ENCODE data around the gene SGMS1.
A peak's percentile ranks its signal among the peaks of the same experiment; 100 is the strongest.
"Not testable (repeated sequence)": the region's sequence is repeated elsewhere in the genome, so short reads cannot be mapped to it uniquely, and the experiment has no call there.

The SGMS1 gene

DNA sequence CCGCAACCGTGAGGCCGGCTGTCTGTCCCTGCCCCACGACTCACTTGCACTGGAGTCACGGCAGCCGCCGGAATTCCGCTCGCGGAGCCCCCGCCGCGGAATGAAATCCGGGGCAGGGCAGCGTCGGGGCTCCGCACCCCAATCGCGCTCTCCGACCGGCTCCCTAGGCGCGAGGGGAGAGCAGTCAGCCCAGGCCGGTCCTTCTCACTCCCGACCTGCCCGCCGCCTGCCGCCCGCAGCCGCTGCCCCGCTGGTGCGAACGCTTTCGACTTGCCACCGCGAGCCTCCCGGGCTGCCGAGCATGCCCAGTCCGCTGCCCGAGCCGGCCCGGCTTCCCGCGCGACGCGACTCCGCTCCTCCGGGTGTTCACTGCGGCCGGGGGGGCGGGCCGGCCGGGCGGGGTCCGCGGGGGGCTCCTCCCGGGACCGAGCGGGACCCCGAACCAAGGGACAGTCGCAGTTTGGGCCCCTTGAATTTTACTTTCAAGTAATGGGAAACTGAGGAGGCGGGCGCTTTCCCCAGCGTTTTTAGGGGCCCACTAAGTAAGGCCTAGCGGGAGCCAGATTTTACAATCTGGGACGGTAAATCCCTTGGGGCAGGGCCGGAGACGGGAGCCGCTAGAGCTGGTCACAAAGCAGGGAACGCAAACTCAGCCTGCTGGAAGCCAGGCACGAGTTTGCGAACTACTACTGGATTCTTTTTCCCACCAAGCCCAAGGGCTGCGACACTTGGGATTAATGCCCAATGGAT lies at the start of gene SGMS1:
TSS of gene SGMS1 (minus strand) at position 294 of the 750 bp plus-strand sequence. CDS start 279,842 bp downstream, outside the sequence.
- DNase-seq = peak; percentile 90

- DNase-seq = peak; percentile 57
These were observed 48.4 kb upstream of the SGMS1 start for GRCh38 chr10:50672152-50672551.

DNA sequence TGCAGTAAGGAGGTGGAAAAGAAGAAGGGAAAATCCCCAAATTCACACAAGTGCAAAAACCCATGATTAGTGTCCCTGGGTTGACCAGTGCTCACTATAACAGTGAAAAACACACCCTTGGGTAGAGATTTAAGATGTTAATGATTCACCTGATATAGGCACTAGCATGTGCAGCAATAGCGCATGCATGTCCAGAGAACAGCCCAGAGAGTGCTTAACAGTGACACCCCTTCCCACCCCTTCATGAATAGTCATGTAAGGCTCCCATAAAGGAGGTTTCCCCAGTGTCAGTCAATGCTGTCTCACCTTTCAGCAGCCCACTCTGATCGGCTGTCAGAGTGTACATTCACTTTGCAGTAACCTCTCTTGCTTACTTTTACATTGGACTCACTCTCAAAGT lies 47.9 kb upstream of the SGMS1 start:
- peak; percentile 50 for DNase-seq

DNA sequence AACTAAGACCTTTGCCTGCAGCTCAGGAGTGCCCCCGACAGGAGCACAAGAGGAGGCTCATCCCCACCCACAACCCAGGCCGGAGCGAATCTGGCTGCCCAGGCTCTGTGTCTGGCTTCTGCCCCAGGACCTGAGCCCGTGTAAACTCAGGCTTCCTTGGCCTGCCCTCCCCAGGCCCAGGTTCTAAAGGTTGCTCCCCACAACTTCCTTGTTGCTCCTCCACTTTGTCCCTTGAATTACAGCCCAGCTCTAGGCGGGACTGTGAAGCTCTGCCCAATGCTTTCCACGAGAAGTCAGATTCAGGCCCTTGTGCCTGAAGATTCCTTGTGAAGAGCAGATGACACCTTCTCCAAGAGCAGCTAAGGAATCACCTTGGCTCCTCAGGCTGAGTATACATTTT lies 46.2 kb upstream of the SGMS1 start:
- DNase-seq = not testable (repeated sequence)

GRCh38 chr10:50667353-50667752 lies 43.6 kb upstream of the SGMS1 start:
- not testable (repeated sequence) for DNase-seq

- not testable (repeated sequence) for DNase-seq
These were observed 38.7 kb upstream of the SGMS1 start for GRCh38 chr10:50662420-50662819.

DNA sequence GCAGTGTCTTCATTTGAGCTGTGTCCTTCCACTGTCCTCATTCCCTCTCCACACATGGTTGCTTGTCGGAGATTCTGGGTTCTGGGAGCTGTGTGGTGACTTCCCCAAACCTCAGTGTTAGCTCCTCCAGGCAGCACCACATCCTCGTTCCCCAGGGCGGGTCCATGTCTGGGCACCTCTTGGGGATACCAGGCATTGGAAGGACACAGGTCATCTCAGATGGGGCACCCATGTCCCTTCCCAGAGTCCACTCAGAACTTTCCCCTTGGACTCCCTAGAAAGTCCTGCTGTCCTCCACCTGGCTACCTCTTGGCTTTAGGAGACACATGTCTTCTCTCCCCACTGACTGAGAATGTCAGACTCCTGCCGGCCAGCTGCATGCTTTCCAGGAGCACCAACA lies 37.8 kb upstream of the SGMS1 start:
- not testable (repeated sequence) for DNase-seq

- DNase-seq = peak; percentile 83
These were observed 36.3 kb upstream of the SGMS1 start for GRCh38 chr10:50659865-50660730.

- not testable (repeated sequence) for DNase-seq
These were observed 35.5 kb upstream of the SGMS1 start for GRCh38 chr10:50659016-50659864.

- no peak for DNase-seq
These were observed 34.4 kb upstream of the SGMS1 start for GRCh38 chr10:50658165-50658564.

DNA sequence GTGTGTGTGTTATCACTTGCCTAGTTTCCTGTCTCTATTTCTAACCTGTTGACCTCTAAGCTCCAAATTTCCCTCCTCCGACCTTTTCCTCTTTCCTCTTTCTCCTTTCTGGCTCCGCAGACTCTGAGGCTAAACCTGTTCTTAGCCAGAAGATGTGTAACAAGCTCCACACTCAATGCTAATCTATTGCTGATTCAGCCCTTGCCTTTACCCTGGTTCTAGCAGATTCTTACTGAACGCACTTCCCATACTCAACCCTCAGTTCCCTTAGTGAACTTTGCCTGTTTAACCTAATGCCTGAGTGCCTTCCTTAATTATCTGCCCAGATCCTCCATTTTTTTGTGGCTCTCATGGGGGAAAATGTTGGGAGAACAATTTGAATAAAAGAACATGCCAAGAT lies 30.0 kb upstream of the SGMS1 start:
- no peak for DNase-seq

- no peak for DNase-seq
These were observed 29.4 kb upstream of the SGMS1 start for GRCh38 chr10:50653142-50653541.

GRCh38 chr10:50651808-50652207 lies 28.1 kb upstream of the SGMS1 start:
- no peak for DNase-seq

- no peak for DNase-seq
These were observed 26.7 kb upstream of the SGMS1 start for GRCh38 chr10:50650481-50650880.

DNA sequence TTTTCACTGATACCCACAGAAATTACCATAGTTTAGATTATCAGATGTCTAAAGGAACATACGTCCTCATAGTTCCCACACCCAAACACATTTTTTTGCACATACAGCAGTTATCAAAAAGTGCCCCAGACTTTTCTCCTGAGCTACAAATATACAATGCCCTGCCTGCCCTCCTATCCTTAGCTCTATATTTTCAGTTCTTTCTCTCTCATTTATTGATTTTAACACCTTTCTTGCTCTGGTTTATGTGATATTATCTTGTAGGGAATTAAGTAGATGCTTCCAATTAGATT lies 25.1 kb upstream of the SGMS1 start:
- no peak for DNase-seq

DNA sequence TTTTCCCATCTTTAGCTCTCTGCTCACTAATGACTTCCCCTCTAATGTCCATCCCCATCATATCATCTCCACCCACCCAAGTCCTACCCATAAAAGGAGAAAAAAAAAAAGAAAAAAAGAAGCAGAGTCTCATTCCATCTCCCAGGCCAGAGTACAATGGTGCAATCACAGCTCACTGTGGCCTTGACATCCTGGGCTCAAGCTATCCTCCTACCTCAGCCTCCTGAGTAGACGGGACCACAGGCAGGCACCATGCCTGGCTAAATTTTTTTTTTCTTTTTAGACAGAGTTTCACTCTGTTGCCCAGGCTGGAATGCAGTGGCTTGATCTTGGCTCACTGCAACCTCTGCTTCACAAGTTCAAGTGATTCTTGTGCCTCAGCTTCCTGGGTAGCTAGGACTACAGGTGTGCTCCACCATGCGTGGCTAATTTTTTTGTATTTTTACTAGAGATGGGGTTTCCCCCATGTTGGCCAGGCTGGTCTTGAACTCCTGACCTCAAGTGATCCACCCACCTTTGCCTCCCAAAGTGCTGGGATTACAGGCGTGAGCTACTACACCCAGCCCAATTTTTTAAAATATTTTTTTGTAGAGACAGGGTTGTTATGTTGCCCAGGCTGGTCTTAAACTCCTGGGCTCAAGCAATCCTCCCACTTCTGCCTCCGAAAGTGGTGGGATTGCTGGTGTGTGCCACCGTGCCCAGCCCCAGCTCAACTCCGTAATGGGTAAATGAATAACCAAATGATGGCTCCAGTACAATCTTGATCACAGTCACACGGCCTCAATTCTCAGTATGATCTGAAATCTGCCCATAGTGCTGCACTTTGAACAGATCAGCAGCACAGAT lies 24.6 kb upstream of the SGMS1 start:
- DNase-seq = no peak

- DNase-seq = not testable (repeated sequence)
These were observed 23.6 kb upstream of the SGMS1 start for GRCh38 chr10:50647350-50647749.

DNA sequence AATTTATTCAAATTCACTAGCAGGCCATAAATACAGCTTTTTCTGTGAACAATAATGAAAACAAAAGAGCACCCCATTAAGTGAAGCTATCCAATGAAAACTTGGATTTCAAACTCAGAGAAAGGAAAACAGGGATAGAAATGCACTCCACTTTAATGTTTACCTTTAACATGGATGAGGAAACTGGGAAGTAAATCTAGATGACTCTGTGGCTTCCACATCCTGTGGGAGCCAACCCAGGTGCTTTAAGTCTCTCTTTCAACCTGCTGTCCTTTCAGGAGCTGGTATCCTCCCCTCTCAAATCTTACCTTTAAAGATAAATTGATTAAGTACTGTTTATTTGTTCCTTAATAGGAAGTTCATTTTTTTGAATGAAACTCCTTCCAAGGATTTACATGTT lies 21.5 kb upstream of the SGMS1 start:
- no peak for DNase-seq

DNA sequence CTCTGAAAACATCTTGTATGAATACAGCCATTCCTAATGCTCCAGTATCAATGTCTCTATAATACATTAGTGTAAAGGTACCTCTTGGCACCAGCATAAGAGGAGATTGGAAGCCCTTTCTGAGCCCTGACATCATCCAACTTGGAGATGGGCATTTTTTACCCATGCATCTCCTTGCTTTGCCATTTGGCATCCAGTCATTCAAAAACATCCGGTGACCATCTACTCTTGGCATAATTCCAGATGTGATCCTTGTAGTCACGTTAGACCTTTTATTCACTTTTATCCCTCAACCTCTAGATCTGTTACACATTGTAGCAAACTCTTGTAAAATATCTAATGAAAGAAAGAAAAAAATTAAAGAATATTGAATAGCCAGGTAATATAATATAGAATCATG lies 17.9 kb upstream of the SGMS1 start:
- DNase-seq = no peak

DNA sequence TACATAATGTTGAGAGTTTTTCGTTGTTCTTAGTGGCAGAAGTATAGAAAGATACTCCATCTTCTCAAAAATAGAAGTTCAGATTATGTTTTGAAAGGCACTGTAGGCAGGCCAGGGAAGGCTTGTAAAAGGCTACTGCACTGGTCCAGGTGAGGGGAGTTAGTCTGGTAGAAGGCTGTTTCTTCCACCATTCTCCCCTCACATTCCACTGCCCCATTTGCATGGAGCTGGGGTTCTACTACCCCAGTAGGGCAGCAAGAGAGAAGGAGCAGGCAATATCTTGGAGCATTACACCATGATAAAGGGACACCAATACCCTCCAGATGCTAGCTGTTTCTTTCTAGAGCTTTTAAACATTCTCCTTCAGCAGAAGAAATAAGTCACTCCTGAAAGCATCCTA lies 16.5 kb upstream of the SGMS1 start:
- DNase-seq = no peak

GRCh38 chr10:50636618-50637579 lies 13.1 kb upstream of the SGMS1 start:
- DNase-seq = no peak

Data from activated CD8-positive, alpha-beta memory T cell treated with anti-CD3 and anti-CD28 coated beads for 24 hours (primary cell).